SIG-M5 treated with dmso at 0.1 percent for 504 hours (cell line): ENCODE results near the gene ESPN.
A peak's percentile ranks its signal among the peaks of the same experiment; 100 is the strongest.
"Not testable (repeated sequence)": the region's sequence is repeated elsewhere in the genome, so short reads cannot be mapped to it uniquely, and the experiment has no call there.

Experiments used
- DNase-seq: peaks from one replicate; lab custom pipeline; 2025; ENCODE audit not compliant: unreplicated experiment; lab: John Stamatoyannopoulos, UW

ESPN gene

GRCh38 chr1:6477039-6477820, 52.7 kb downstream of the ESPN start:
- no peak for DNase-seq

- no peak for DNase-seq
These were observed 57.2 kb downstream of the ESPN start for GRCh38 chr1:6481820-6482219.

GRCh38 chr1:6483017-6483760, 58.6 kb downstream of the ESPN start:
- DNase-seq = no peak

- DNase-seq = no peak
These were observed 59.2 kb downstream of the ESPN start for GRCh38 chr1:6483761-6484117.

- DNase-seq = no peak
These were observed 60.2 kb downstream of the ESPN start for GRCh38 chr1:6484826-6485167.

GRCh38 chr1:6485168-6486101, 60.9 kb downstream of the ESPN start:
- no peak for DNase-seq

- DNase-seq = peak; percentile 72
These were observed 61.9 kb downstream of the ESPN start for GRCh38 chr1:6486433-6487011.

- no peak for DNase-seq
These were observed 63.4 kb downstream of the ESPN start for GRCh38 chr1:6487804-6488484.

GRCh38 chr1:6488602-6489382, 64.2 kb downstream of the ESPN start:
- DNase-seq = no peak

- no peak for DNase-seq
These were observed 64.8 kb downstream of the ESPN start for GRCh38 chr1:6489383-6489765.

GRCh38 chr1:6489799-6490180, 65.2 kb downstream of the ESPN start:
- peak; percentile 55 for DNase-seq

- no peak for DNase-seq
These were observed 65.9 kb downstream of the ESPN start for GRCh38 chr1:6490181-6491080.

GRCh38 chr1:6491081-6491449, 66.5 kb downstream of the ESPN start:
- no peak for DNase-seq

GRCh38 chr1:6491480-6491962, 66.9 kb downstream of the ESPN start, which contains the start of gene PLEKHG5:
Gene PLEKHG5 (minus strand): TSS chr1:6491667. CDS start chr1:6477571, 14,096 bp downstream.
- no peak for DNase-seq

- DNase-seq = no peak
These were observed 67.4 kb downstream of the ESPN start for GRCh38 chr1:6491966-6492365.

GRCh38 chr1:6493834-6494223, 69.3 kb downstream of the ESPN start:
- DNase-seq = not testable (repeated sequence)

- no peak for DNase-seq
These were observed 70.1 kb downstream of the ESPN start for GRCh38 chr1:6494627-6495026.

- no peak for DNase-seq
These were observed 70.5 kb downstream of the ESPN start for GRCh38 chr1:6495041-6495441.
